B cell (primary cell): ENCODE data around the gene WASF3. TPM values are rescaled to one million over a fixed set of nuclear protein-coding genes. Genes with fewer than 3 reads are reported as not detected.
"Not testable (repeated sequence)": the region's sequence is repeated elsewhere in the genome, so short reads cannot be mapped to it uniquely, and the experiment has no call there.

Experiments used
- ATAC-seq: fragments of 200-7000 bp; cut with Tn5 transposase; one replicate; pipeline ENCODE4 v1.10.0; 2021; ENCODE audit warnings: low read depth, mild to moderate bottlenecking, moderate number of reproducible peaks, moderate library complexity
- CTCF ChIA-PET: fragments of 350-600 bp; sonication (Branson Sonifier 250); formaldehyde crosslinking; loops from one replicate; lab custom pipeline; 2021; ENCODE audit warnings: antibody characterized with exemption, inconsistent platforms; lab: Charles Lee
- POLR2A ChIA-PET: fragments of 350-600 bp; sonication (Branson Sonifier 250); formaldehyde crosslinking; loops from one replicate; lab custom pipeline; 2021; ENCODE audit warnings: antibody characterized with exemption; lab: Charles Lee
- DNase-seq: peaks from one replicate; pipeline ENCODE4 v3.0.0; 2013
- H2AFZ ChIP-seq: 2 replicates; pipeline ENCODE4 v1.6.1; 2012; ENCODE audit warnings: mild to moderate bottlenecking, low read depth, low read length; ENCODE audit not compliant: insufficient read depth, poor library complexity, severe bottlenecking
- H3K27ac ChIP-seq, 2 donors: 1 replicate in 1 of 2; 2 replicates in 1 of 2; pipeline ENCODE4 v1.5.1; 2012 to 2013; ENCODE audit warnings: low read length in 2 of 2, mild to moderate bottlenecking in 2 of 2, moderate library complexity in 1 of 2
- H3K27me3 ChIP-seq, 4 experiments: fragments of 200-600 bp in 1 of 4; sonication (generic) in 1 of 4; replicated peaks in 1 of 4; 1 replicate in 2 of 4; 2 replicates in 2 of 4; pipeline versions ENCODE4 v1.6.1 to v1.7.0; 2013 to 2016; ENCODE audit warnings: low read length in 3 of 4, mild to moderate bottlenecking in 2 of 4, mixed read lengths in 1 of 4, moderate library complexity in 1 of 4; ENCODE audit not compliant: insufficient read depth in 4 of 4, control insufficient read depth in 3 of 4; ENCODE audit errors: control extremely low read depth in 1 of 4
- H3K36me3 ChIP-seq, 2 experiments: replicated peaks in 1 of 2; 1 replicate in 1 of 2; 2 replicates in 1 of 2; pipeline versions ENCODE4 v1.6.1 to v1.7.1; 2013; ENCODE audit warnings: low read length in 1 of 2; ENCODE audit not compliant: insufficient read depth in 2 of 2, control insufficient read depth in 1 of 2; ENCODE audit errors: control extremely low read depth in 1 of 2, extremely low read depth in 1 of 2
- H3K4me1 ChIP-seq, 2 donors: fragments of 200-600 bp in 1 of 2; sonication (generic) in 1 of 2; 1 replicate in 1 of 2; 2 replicates in 1 of 2; pipeline versions ENCODE4 v1.5.1 to v1.6.1; 2013 to 2017; ENCODE audit warnings: low read length in 2 of 2; ENCODE audit not compliant: control insufficient read depth in 2 of 2, insufficient read depth in 2 of 2
- H3K4me2 ChIP-seq: replicated peaks from 2 replicates; pipeline ENCODE3; 2012; ENCODE audit warnings: mild to moderate bottlenecking, low read depth, low read length; ENCODE audit not compliant: poor library complexity, severe bottlenecking
- H3K4me3 ChIP-seq, 5 experiments: fragments of 200-600 bp in 1 of 5; sonication (generic) in 1 of 5; 1 replicate in 3 of 5; 2 replicates in 2 of 5; pipeline versions ENCODE4 v1.5.1 to v1.7.0; 2011 to 2016; ENCODE audit warnings: low read length in 4 of 5, mild to moderate bottlenecking in 4 of 5, low read depth in 2 of 5, control low read depth in 1 of 5, moderate library complexity in 1 of 5; ENCODE audit not compliant: insufficient read depth in 1 of 5; ENCODE audit errors: control extremely low read depth in 1 of 5, extremely low read depth in 1 of 5
- H3K79me2 ChIP-seq: fragments of 200-600 bp; sonication (generic); one replicate; pipeline ENCODE4 v1.6.0; 2016; ENCODE audit warnings: low read length; ENCODE audit not compliant: control insufficient read depth, insufficient read depth
- H3K9ac ChIP-seq: fragments of 200-600 bp; sonication (generic); 2 replicates; pipeline ENCODE4 v1.6.1; 2017; ENCODE audit warnings: mild to moderate bottlenecking, low read length, moderate library complexity
- H3K9me3 ChIP-seq, 3 donors: one replicate each; pipeline versions ENCODE4 v1.6.1 to v1.7.1; 2013; ENCODE audit warnings: low read length in 2 of 3; ENCODE audit not compliant: control insufficient read depth in 2 of 3, insufficient read depth in 1 of 3; ENCODE audit errors: control extremely low read depth in 1 of 3
- H4K20me1 ChIP-seq: 2 replicates; pipeline ENCODE4 v1.6.0; 2012; ENCODE audit warnings: mild to moderate bottlenecking, low read length; ENCODE audit not compliant: insufficient read depth, control insufficient read depth, poor library complexity, severe bottlenecking
- H3K27ac Mint-ChIP-seq: one replicate; pipeline ENCODE4 v1.8.0; 2021; ENCODE audit warnings: mixed read lengths
- H3K27me3 Mint-ChIP-seq: one replicate; pipeline ENCODE4 v1.8.0; 2021; ENCODE audit warnings: mixed read lengths
- H3K4me1 Mint-ChIP-seq: one replicate; pipeline ENCODE4 v1.8.0; 2021; ENCODE audit warnings: mixed read lengths
- H3K4me3 Mint-ChIP-seq: one replicate; pipeline ENCODE4 v1.8.0; 2021; ENCODE audit warnings: mixed read lengths
- H3K9me3 Mint-ChIP-seq: one replicate; pipeline ENCODE4 v1.8.0; 2022; ENCODE audit warnings: mixed read lengths; ENCODE audit not compliant: insufficient read depth
- EZH2 ChIP-seq: IDR thresholded peaks from 2 replicates; pipeline ENCODE4 v1.6.1; 2012; ENCODE audit warnings: borderline replicate concordance, low read depth, mild to moderate bottlenecking, moderate library complexity, low read length; ENCODE audit not compliant: insufficient read depth, poor library complexity, severe bottlenecking
- WGBS: methylation state at CpG from one replicate; pipeline ENCODE4 v1.1.5; 2013; ENCODE audit warnings: missing lambda C conversion rate; ENCODE audit not compliant: insufficient coverage; 5-methylcytosine and 5-hydroxymethylcytosine counted together
- intact Hi-C: fragments of 100-400 bp; cut with micrococcal nuclease; formaldehyde crosslinking; loops from one replicate; pipeline ENCODE4 v1.10.0; 2022
- polyA plus RNA-seq: library from polyadenylated mRNA; depleted of rRNA; stranded (reverse); fragments of >200 nt; gene quantifications from 2 replicates; pipeline ENCODE4 v1.2.3, GENCODE V29; 2012
- total RNA-seq, 2 donors: library from RNA; stranded (reverse); fragments of 120-200 nt in 1 of 2; gene quantifications; 1 replicate in 1 of 2; 2 replicates in 1 of 2; pipeline versions ENCODE4 v1.2.3 to v1.2.4, GENCODE V29; 2013 to 2022
- TF ChIP-seq, protein P1 (sequence below): fragments of 200-600 bp; IDR thresholded peaks from one replicate; pipeline ENCODE4 v1.8.0; 2022; ENCODE audit warnings: antibody characterized with exemption, mild to moderate bottlenecking

Gene WASF3
- total and polyA plus RNA-seq, 2 donors (not counting 1 experiment from before 2014, with no cell fraction given) = 0.18 to 0.89 TPM

DNA sequence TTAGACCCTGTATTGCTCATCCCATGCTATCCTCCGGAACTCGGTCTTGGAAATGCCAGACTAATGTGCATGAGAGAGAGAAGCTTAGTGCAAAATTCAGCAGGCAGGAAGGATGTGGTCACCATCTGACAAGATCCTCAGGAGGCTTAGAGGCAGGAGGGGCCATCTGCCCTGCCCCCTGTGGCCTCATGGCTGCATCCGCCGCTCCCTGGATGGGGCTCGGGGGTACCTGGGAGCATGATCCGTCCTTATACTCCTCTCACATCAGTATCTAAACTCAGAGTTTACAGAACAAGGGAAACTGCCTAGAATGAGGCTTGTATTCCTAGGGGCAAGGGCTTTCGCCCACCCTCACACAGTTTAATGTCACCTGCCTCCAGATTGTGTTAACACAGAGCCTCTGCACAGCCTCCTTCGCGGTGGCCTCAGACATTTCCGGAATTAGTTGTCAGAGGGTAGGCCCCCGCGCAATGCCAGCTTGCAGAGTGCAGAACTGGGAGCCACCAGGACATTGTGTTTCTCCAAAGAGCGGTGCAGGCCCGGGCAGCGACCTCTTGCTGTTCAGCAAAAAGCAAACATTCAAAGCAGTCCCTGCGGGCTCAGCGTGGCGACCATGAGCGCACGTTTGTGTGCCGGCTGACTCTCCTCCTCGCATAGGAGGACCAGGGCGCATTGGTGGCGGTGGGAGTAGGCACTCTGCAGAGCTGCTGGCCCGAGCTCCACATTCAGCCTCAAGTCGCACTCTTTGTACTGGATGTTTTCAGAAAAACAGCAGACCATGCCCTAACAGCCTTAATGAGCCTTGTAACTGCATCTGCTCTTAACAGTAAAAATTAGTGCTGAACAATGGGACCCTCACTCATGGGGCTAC lies 164.0 kb downstream of the WASF3 start:
- H3K27ac ChIP-seq = no peak overlapping the region
- H3K9ac ChIP-seq = peak overlapping the region; percentile 41
- ChIA-PET CTCF (no interaction called here), POLR2A (no interaction called here)
- H3K4me1 ChIP-seq = peaks cover 12 to 15% of the 10 kb centered on the region in 2 donors
- H2AFZ ChIP-seq = peak overlapping the region; percentile 56
- no peak for TF ChIP-seq EZH2
- TF ChIP-seq, protein P1, sequence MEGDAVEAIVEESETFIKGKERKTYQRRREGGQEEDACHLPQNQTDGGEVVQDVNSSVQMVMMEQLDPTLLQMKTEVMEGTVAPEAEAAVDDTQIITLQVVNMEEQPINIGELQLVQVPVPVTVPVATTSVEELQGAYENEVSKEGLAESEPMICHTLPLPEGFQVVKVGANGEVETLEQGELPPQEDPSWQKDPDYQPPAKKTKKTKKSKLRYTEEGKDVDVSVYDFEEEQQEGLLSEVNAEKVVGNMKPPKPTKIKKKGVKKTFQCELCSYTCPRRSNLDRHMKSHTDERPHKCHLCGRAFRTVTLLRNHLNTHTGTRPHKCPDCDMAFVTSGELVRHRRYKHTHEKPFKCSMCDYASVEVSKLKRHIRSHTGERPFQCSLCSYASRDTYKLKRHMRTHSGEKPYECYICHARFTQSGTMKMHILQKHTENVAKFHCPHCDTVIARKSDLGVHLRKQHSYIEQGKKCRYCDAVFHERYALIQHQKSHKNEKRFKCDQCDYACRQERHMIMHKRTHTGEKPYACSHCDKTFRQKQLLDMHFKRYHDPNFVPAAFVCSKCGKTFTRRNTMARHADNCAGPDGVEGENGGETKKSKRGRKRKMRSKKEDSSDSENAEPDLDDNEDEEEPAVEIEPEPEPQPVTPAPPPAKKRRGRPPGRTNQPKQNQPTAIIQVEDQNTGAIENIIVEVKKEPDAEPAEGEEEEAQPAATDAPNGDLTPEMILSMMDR = no peak
- 43% methylated on average over 26 of the region's 26 CpGs for WGBS
- Mint-ChIP-seq H3K27me3 (peaks cover 16% of the 10 kb centered on the region), H3K9me3 (no peaks in the 10 kb centered on the region), H3K27ac (no peak overlapping the region), H3K4me1 (peaks cover 17% of the 10 kb centered on the region), H3K4me3 (peak overlapping the region; percentile 71)
- no peaks in the 10 kb centered on the region for H3K36me3 ChIP-seq
- no peaks in the 10 kb centered on the region for H4K20me1 ChIP-seq
- intact Hi-C loops = no loop called here
- ATAC-seq = no peak
- H3K27me3 ChIP-seq = peaks cover 0 to 7% (median 1%) of the 10 kb centered on the region in 4 experiments
- peaks cover 0 to 3% (median 0%) of the 10 kb centered on the region in 3 donors for H3K9me3 ChIP-seq
- peak overlapping the region in 3 of 5 experiments; percentile 11 to 36 (median 25) for H3K4me3 ChIP-seq
- DNase-seq = no peak
- peak overlapping the region; percentile 63 for H3K4me2 ChIP-seq
- no peaks in the 10 kb centered on the region for H3K79me2 ChIP-seq

DNA sequence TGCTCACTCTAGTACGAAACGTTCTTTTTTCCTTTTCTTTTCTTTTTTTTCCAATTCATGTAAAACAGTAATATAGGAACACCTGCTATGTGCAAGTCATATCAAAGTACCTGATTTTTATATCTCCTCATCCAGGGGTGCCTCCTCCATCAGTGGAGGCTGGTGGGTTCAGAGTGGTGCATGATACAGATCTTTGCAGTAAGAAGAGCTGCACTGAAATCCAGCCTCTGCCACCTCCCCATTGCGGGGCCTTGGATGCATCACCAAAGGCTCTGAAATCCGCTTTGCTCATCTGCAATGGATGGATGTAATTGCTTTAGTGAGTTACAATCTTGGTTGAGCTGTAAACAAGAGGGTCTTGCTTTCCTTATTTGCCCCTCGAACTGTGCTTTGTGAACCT lies 164.8 kb downstream of the WASF3 start:
- Histone ChIP-seq H3K4me3 (no peak overlapping the region), H3K36me3 (no peaks in the 10 kb centered on the region), H3K4me1 (peaks cover 12 to 15% of the 10 kb centered on the region in 2 donors), H3K27ac (no peak overlapping the region), H3K9ac (no peak overlapping the region), H2AFZ (no peak overlapping the region), H3K27me3 (peaks cover 0 to 7% (median 1%) of the 10 kb centered on the region in 4 experiments), H4K20me1 (no peaks in the 10 kb centered on the region), H3K79me2 (no peaks in the 10 kb centered on the region), H3K9me3 (peaks cover 0 to 3% (median 0%) of the 10 kb centered on the region in 3 donors), H3K4me2 (no peak overlapping the region)
- no peak for DNase-seq
- peaks cover 17% of the 10 kb centered on the region for H3K4me1 Mint-ChIP-seq
- WGBS = no CpG with 5 or more reads among the region's 5 CpGs
- ATAC-seq = no peak
- ChIA-PET CTCF (no interaction called here), POLR2A (no interaction called here)
- H3K27ac Mint-ChIP-seq = no peak overlapping the region
- no peaks in the 10 kb centered on the region for H3K9me3 Mint-ChIP-seq
- H3K27me3 Mint-ChIP-seq = peaks cover 16% of the 10 kb centered on the region
- TF ChIP-seq, protein P1 = no peak
- TF ChIP-seq EZH2 = no peak
- intact Hi-C loops = no loop called here
- H3K4me3 Mint-ChIP-seq = no peak overlapping the region

- peaks cover 19% of the 10 kb centered on the region for H3K27me3 Mint-ChIP-seq
- H3K4me3 ChIP-seq, DNase-seq, H3K27ac ChIP-seq, CTCF ChIA-PET, H3K4me3 Mint-ChIP-seq, H3K27me3 ChIP-seq, intact Hi-C loops, ATAC-seq, H3K9me3 Mint-ChIP-seq, H3K27ac Mint-ChIP-seq, H3K9ac ChIP-seq, H3K36me3 ChIP-seq, H2AFZ ChIP-seq, H3K4me2 ChIP-seq, H3K79me2 ChIP-seq, H4K20me1 ChIP-seq, POLR2A ChIA-PET, H3K9me3 ChIP-seq: not testable (repeated sequence)
- WGBS = no CpG with 5 or more reads among the region's 31 CpGs
- H3K4me1 ChIP-seq = peaks cover 12 to 15% of the 10 kb centered on the region in 2 donors
- peaks cover 17% of the 10 kb centered on the region for H3K4me1 Mint-ChIP-seq
These were observed 166.1 kb downstream of the WASF3 start for GRCh38 chr13:26723620-26724019.
